AG10803 (cell line): Measurements from ENCODE around the gene SLC16A11.

ENCODE experiments used
- DNase-seq: peaks from one replicate; pipeline ENCODE4 v3.0.0; 2010; ENCODE audit warnings: low read depth
- H3K4me3 ChIP-seq: 2 replicates; pipeline ENCODE4 v1.5.1; 2011; ENCODE audit warnings: mild to moderate bottlenecking, low read length, control low read depth
- TF ChIP-seq, protein P1 (sequence below): conservative IDR thresholded peaks from 2 replicates; pipeline ENCODE4 v1.5.1; 2011; ENCODE audit warnings: mild to moderate bottlenecking, low read length, control low read depth, inconsistent platforms

Gene SLC16A11

DNA sequence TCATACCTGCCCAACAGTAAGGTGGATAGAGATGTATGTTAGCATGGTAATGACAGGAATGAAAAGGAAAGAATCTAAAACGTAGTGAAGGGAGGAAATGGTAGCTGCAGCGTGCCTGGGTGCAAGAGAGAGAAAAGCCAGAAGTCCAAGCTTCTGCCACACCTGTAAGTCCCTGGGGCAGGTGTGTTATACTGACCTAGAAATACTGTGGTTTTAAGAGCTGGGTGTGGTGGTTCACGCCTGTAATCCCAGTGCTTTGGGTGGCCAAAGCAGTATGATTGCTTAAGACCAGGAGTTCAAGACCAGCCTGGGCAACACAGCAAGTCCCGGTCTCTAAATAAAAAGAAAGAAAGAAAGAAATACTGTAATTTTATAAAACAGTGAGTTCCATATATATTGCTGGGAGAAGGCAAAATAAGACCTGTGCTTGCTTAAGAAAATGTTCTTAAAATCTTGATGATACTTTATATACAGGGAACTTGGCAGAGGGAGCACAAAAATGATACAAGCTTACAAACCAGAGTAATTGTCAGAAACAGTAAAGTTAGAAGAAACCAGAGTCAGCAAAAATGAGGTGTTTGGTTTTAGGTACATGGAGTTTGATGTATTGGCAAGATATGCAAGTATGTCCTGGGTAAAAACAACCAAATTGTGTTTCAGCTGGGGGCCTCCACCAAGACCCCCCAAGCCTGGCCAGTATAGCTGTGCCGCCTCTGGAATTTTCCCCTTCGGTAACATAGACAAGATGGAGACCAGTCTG, 41.4 kb downstream of the SLC16A11 start:
- H3K4me3 ChIP-seq = no peak overlapping the region
- TF ChIP-seq, protein P1, sequence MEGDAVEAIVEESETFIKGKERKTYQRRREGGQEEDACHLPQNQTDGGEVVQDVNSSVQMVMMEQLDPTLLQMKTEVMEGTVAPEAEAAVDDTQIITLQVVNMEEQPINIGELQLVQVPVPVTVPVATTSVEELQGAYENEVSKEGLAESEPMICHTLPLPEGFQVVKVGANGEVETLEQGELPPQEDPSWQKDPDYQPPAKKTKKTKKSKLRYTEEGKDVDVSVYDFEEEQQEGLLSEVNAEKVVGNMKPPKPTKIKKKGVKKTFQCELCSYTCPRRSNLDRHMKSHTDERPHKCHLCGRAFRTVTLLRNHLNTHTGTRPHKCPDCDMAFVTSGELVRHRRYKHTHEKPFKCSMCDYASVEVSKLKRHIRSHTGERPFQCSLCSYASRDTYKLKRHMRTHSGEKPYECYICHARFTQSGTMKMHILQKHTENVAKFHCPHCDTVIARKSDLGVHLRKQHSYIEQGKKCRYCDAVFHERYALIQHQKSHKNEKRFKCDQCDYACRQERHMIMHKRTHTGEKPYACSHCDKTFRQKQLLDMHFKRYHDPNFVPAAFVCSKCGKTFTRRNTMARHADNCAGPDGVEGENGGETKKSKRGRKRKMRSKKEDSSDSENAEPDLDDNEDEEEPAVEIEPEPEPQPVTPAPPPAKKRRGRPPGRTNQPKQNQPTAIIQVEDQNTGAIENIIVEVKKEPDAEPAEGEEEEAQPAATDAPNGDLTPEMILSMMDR = no peak
- no peak for DNase-seq

DNA sequence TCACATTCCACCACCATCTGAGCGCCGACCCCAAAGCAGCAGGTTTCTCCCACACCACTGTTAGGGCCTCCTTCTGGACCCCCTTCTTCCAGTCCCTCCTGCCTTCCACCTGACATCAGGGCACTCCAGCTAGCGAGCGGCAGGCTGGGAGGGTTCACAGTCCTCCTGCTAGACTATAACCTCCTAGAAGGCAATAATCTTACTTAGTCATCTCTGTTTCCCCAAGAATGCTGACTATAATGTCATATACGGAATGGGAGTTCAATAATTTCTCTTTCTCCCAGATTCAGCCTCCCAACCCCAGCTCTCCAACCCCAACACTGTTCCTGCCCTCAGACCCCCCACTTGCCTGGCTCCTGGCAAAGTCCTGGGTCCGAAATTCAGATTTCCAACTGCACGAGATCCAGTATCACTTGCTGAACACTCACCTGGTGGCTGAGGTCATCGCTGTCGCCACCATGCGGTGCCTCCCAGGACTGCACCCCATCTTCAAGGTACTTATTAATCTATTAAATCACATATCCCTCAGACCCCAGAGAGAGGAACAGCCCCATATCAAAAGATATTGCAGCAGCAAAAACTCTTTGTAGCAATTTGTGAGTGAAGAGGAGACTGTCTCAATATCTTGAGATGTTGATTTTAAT, 42.5 kb downstream of the SLC16A11 start:
- TF ChIP-seq, protein P1 = peak; percentile 65
- no peak for DNase-seq
- no peak overlapping the region for H3K4me3 ChIP-seq

DNA sequence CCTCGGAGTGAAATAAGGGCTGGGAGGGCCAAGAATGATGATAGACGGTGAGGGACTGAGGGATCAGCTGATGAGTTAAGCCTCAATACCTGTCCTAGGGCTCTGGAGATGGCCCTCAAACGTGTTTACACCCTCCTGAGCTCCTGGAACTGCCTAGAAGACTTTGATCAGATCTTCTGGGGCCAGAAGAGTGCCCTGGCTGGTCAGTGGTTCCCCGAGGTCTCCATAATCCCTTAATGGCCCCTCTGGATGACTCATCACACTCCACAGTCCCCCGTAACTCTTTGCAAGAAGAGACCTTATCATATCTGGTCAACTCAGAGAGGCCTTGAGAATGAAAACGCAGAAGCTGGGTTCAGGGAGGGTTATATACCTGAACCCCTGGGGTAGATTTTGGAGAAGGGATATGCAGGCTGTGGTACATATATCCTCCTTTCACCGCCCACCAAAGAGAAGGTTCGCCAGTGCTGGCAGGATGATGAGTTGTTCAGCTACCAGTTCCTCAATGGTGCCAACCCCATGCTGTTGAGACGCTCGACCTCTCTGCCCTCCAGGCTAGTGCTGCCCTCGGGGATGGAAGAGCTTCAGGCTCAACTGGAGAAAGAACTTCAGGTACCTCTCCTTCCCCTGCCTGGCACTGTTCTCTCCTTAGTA, 44.9 kb downstream of the SLC16A11 start:
- TF ChIP-seq, protein P1 = no peak
- H3K4me3 ChIP-seq = no peak overlapping the region
- DNase-seq = no peak

DNA sequence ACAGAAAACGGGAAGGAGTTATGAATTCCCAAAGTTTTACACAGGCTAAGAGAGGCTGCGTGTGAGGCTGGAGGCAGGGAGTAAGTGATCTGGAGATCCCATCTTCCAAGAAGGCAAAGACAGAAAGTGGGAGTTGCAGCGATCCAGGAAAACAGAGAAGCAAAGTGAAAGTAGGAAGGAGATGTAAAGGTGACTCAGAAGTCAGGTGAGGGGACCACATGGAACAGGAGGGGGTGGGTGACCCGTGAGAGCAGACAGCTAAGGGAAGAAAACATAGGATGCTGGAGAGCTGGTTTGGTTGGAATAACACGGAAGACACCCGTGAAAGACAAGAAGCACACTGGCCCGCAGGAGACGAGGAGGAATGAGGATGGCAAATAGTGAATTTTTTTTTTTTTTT, 46.7 kb downstream of the SLC16A11 start:
- H3K4me3 ChIP-seq = no peak overlapping the region
- DNase-seq = no peak
- TF ChIP-seq, protein P1 = no peak

DNA sequence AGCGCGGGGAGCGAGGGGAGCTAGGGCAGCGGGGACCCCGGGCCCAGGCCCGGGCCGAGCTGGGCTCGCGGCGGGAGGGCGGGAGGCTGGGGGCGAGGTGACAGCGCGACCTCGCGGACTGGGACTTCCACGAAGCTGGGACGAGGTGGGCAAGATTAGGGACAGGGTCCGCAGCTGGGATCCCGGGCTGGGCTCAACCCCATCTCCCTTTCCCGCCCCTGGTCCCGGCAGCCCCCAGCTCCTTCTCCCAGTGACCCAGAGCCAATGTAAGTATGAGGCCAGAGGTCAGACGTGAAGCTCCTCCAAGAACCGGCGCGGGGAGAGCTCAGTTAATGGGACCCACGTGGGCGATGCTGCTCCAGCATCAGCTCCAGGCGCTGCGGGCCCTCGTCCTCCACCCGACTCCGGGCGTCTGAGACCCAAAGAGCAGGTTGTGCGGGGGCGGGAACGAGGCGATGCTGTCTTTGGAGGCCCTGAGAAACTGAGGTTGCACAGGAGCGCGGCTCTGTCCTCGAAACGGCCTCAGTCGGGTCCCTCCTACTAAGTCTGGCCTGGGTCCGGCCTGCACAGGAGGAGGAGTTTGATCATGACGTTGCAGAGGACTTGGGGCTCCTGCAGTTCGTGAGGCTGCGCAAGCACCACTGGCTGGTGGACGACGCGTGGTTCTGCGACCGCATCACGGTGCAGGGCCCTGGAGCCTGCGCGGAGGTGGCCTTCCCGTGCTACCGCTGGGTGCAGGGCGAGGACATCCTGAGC, 47.5 kb downstream of the SLC16A11 start:
- no peak overlapping the region for H3K4me3 ChIP-seq
- TF ChIP-seq, protein P1 = no peak
- no peak for DNase-seq

DNA sequence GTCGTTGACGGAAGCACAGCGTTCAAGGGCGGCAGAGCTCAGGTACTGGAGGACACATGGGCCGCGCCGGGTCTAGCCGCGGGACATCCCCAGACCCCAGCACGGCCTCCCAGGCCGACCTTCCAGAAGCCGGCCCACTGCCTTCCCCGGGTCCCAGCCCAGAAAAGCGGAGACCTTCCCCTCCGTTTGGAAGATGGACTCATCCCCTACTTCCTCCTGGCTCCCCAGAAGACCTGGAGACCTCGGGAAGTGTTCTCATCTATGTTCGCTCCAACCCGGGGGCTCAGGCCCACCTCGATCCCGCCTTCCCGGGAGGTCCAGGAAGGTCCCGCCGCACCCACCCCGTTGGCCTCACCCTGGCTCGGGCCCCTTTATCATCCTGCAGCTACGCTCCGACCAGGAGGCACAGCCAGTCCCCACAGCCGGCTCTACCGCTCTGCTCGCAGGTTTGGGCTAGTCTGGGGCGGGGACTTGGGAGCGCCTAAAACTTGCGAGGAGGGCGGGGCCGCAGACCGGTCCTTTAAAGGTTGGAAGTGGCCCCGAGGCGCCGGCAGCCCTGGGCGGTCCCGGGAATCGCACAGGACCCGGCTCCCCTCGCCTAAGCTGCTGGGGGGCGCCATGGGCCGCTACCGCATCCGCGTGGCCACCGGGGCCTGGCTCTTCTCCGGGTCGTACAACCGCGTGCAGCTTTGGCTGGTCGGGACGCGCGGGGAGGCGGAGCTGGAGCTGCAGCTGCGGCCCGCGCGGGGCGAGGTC, 48.2 kb downstream of the SLC16A11 start, which contains the start of gene ALOX12:
ALOX12 (plus strand) TSS at position 550 of the 756 bp plus-strand sequence; CDS start at position 619, 69 bp downstream.
- no peak for DNase-seq
- H3K4me3 ChIP-seq = peak within 1 kb of the TSS; percentile 27
- TF ChIP-seq, protein P1 = no peak
